ENCODE data around the gene NEO1. TPM values are rescaled to one million over a fixed set of nuclear protein-coding genes. Genes with fewer than 3 reads are reported as not detected.

The NEO1 gene
- total RNA-seq, 1 donor, result 55.4 TPM

- no peaks in the 10 kb centered on the region for H3K79me2 ChIP-seq (ENCODE audit: insufficient read depth, low read length)
- no peak overlapping the region for H3K4me3 ChIP-seq (ENCODE audit: insufficient read depth, low read length)
- no peak for DNase-seq (ENCODE audit: insufficient read length, low spot score, missing footprints)
- H3K36me3 ChIP-seq (ENCODE audit: insufficient read depth, low read length), result no peaks in the 10 kb centered on the region
- H3K4me1 ChIP-seq (ENCODE audit: insufficient read depth, low read length), result no peaks in the 10 kb centered on the region
- H3K27me3 ChIP-seq (ENCODE audit: insufficient read depth, low read length), result no peaks in the 10 kb centered on the region
- no peak overlapping the region for H3K27ac ChIP-seq (ENCODE audit: low read depth, low read length)
- H4K20me1 ChIP-seq (ENCODE audit: insufficient read depth, low read length), result no peaks in the 10 kb centered on the region
- H2AFZ ChIP-seq (ENCODE audit: low read length), result no peak overlapping the region
- TF ChIP-seq CTCF (IDR thresholded peaks at IDR 0.05; ENCODE audit: extremely low read depth, low read depth, low read length), result no peak
- H3K9me3 ChIP-seq (ENCODE audit: low read depth, low read length), result no peaks in the 10 kb centered on the region
- no peak overlapping the region for H3K4me2 ChIP-seq (ENCODE audit: insufficient read depth, low read length)
These were observed 123.1 kb downstream of the NEO1 start for GRCh38 chr15:73175382-73175781.

DNA sequence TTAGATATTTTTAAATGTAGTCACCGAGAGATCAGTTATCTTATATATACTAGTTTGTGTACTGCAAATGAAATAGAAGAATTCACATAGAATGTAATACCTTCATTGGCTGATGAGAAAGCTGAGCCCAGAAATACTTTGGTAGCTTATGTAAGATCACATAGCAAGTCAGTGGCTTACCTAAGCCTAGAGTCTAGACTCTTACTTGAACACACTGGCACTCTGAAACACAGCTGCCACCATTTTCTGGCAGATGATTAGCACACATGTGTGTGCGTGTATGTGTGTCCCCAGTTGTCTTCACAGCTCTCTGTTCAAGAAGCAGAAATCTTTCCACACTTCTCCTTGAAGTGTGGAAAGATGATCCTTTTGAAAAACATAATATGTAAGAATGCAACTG lies 124.3 kb downstream of the NEO1 start:
- H3K9me3 ChIP-seq (ENCODE audit: low read depth, low read length), result no peaks in the 10 kb centered on the region
- H4K20me1 ChIP-seq (ENCODE audit: insufficient read depth, low read length), result no peaks in the 10 kb centered on the region
- no peak for TF ChIP-seq CTCF (IDR thresholded peaks at IDR 0.05; ENCODE audit: extremely low read depth, low read depth, low read length)
- DNase-seq (ENCODE audit: insufficient read length, low spot score, missing footprints), result no peak
- H3K79me2 ChIP-seq (ENCODE audit: insufficient read depth, low read length), result no peaks in the 10 kb centered on the region
- H3K36me3 ChIP-seq (ENCODE audit: insufficient read depth, low read length), result no peaks in the 10 kb centered on the region
- H3K27me3 ChIP-seq (ENCODE audit: insufficient read depth, low read length), result no peaks in the 10 kb centered on the region
- no peak overlapping the region for H3K4me3 ChIP-seq (ENCODE audit: insufficient read depth, low read length)
- H3K4me1 ChIP-seq (ENCODE audit: insufficient read depth, low read length), result no peaks in the 10 kb centered on the region
- no peak overlapping the region for H2AFZ ChIP-seq (ENCODE audit: low read length)
- H3K27ac ChIP-seq (ENCODE audit: low read depth, low read length), result no peak overlapping the region
- no peak overlapping the region for H3K4me2 ChIP-seq (ENCODE audit: insufficient read depth, low read length)

DNA sequence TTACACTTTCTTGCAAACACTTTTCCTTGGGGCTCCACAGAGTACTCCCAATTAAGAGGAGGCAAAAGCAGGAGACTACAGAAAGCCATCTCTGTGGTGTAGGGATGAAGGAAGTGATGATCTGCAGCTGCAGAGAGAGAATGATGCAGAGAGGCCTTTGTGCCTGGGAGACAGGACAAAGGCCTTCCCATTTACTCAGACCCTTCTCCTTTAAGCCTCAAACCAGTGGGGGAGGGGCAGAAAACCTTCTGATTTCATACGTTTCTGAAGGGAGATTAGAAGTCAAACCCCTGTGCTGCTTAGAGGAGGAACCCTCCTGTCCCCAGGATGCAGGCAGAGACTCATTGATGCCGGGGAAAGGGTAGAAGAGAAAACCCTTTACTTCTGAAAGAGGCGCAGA lies 130.8 kb downstream of the NEO1 start:
- Histone ChIP-seq H3K27ac (ENCODE audit: low read depth, low read length) (no peak overlapping the region), H2AFZ (ENCODE audit: low read length) (no peak overlapping the region), H3K4me2 (ENCODE audit: insufficient read depth, low read length) (no peak overlapping the region), H4K20me1 (ENCODE audit: insufficient read depth, low read length) (no peaks in the 10 kb centered on the region), H3K9me3 (ENCODE audit: low read depth, low read length) (no peaks in the 10 kb centered on the region), H3K27me3 (ENCODE audit: insufficient read depth, low read length) (no peaks in the 10 kb centered on the region), H3K36me3 (ENCODE audit: insufficient read depth, low read length) (no peaks in the 10 kb centered on the region), H3K4me3 (ENCODE audit: insufficient read depth, low read length) (no peak overlapping the region), H3K79me2 (ENCODE audit: insufficient read depth, low read length) (no peaks in the 10 kb centered on the region), H3K4me1 (ENCODE audit: insufficient read depth, low read length) (no peaks in the 10 kb centered on the region)
- no peak for DNase-seq (ENCODE audit: insufficient read length, low spot score, missing footprints)
- no peak for TF ChIP-seq CTCF (IDR thresholded peaks at IDR 0.05; ENCODE audit: extremely low read depth, low read depth, low read length)

- peak overlapping the region; percentile 9 for H3K4me2 ChIP-seq (ENCODE audit: insufficient read depth, low read length)
- H4K20me1 ChIP-seq (ENCODE audit: insufficient read depth, low read length), result no peaks in the 10 kb centered on the region
- no peaks in the 10 kb centered on the region for H3K4me1 ChIP-seq (ENCODE audit: insufficient read depth, low read length)
- no peaks in the 10 kb centered on the region for H3K79me2 ChIP-seq (ENCODE audit: insufficient read depth, low read length)
- H2AFZ ChIP-seq (ENCODE audit: low read length), result no peak overlapping the region
- TF ChIP-seq CTCF (IDR thresholded peaks at IDR 0.05; ENCODE audit: extremely low read depth, low read depth, low read length), result no peak
- no peak overlapping the region for H3K27ac ChIP-seq (ENCODE audit: low read depth, low read length)
- DNase-seq (ENCODE audit: insufficient read length, low spot score, missing footprints), result no peak
- no peaks in the 10 kb centered on the region for H3K27me3 ChIP-seq (ENCODE audit: insufficient read depth, low read length)
- no peaks in the 10 kb centered on the region for H3K9me3 ChIP-seq (ENCODE audit: low read depth, low read length)
- no peak overlapping the region for H3K4me3 ChIP-seq (ENCODE audit: insufficient read depth, low read length)
- H3K36me3 ChIP-seq (ENCODE audit: insufficient read depth, low read length), result no peaks in the 10 kb centered on the region
These were observed 137.9 kb downstream of the NEO1 start for GRCh38 chr15:73190189-73190601.

Measured in osteoblast (primary cell).